HepG2 (cell line): ENCODE data around the gene LRRC43. TPM values are rescaled to one million over a fixed set of nuclear protein-coding genes. Genes with fewer than 3 reads are reported as not detected.
A peak's percentile ranks its signal among the peaks of the same experiment; 100 is the strongest.

ENCODE experiments used
- ATAC-seq: fragments of 200-7000 bp; cut with Tn5 transposase; 3 replicates; pipeline ENCODE4 v1.9.1; 2020; ENCODE audit warnings: mild to moderate bottlenecking, moderate library complexity
- BruUV-seq: library from RNA; stranded (reverse); fragments of 400-500 nt; replicated peaks from 2 replicates; lab custom pipeline; 2021; lab: Mats Ljungman, UMichigan
- CTCF ChIA-PET: fragments of 300-600 bp; formaldehyde crosslinking; extraction: SDS; loops from one replicate; lab custom pipeline; 2021; ENCODE audit warnings: low total read pairs, inconsistent platforms, low intra/inter-chr PET ratio; lab: Yijun Ruan, JAX
- POLR2A ChIA-PET: fragments of 350-600 bp; sonication (Branson Sonifier 250); formaldehyde crosslinking; loops from one replicate; lab custom pipeline; 2020; ENCODE audit warnings: antibody characterized with exemption, inconsistent platforms; lab: Yijun Ruan, JAX
- DNase-seq: peaks from one replicate; pipeline ENCODE4 v3.0.0-alpha.2; 2015; ENCODE audit warnings: low spot score
- FAIRE-seq: peaks from 3 replicates; lab custom pipeline; 2011; peaks lifted over from hg19 to GRCh38; lab: Jason Lieb, UNC
- H2AFZ ChIP-seq: one replicate; pipeline ENCODE4 v1.6.1; 2011; ENCODE audit warnings: low read length, inconsistent platforms
- H3K27ac ChIP-seq: fragments of 300-600 bp; 3 replicates; pipeline ENCODE4 v1.8.0; 2011; ENCODE audit warnings: mixed run types, mild to moderate bottlenecking, mixed read lengths, low read length, inconsistent platforms; ENCODE audit not compliant: insufficient read depth; ENCODE audit errors: extremely low read length
- H3K27me3 ChIP-seq, 2 experiments: fragments of 200-600 bp in 1 of 2; 2 replicates in 1 of 2; 3 replicates in 1 of 2; pipeline versions ENCODE4 v1.6.0 to v1.8.0; 2011; ENCODE audit warnings: low read length in 2 of 2, mild to moderate bottlenecking in 2 of 2, moderate library complexity in 2 of 2, inconsistent platforms in 1 of 2; ENCODE audit not compliant: insufficient read depth in 2 of 2, control insufficient read depth in 1 of 2
- H3K36me3 ChIP-seq, 2 experiments: fragments of 200-600 bp in 1 of 2; replicated peaks in 1 of 2; 2 replicates in 1 of 2; 3 replicates in 1 of 2; pipeline versions ENCODE4 v1.5.1 to v1.8.0; 2011; ENCODE audit warnings: low read length in 2 of 2, inconsistent platforms in 1 of 2; ENCODE audit not compliant: insufficient read depth in 2 of 2, control insufficient read depth in 1 of 2
- H3K4me1 ChIP-seq: 2 replicates; pipeline ENCODE4 v1.5.1; 2012; ENCODE audit warnings: low read length, inconsistent platforms; ENCODE audit not compliant: insufficient read depth
- H3K4me2 ChIP-seq: 2 replicates; pipeline ENCODE4 v1.6.0; 2011; ENCODE audit warnings: low read depth, low read length, inconsistent platforms
- H3K4me3 ChIP-seq, 3 experiments: fragments of 200-600 bp in 1 of 3; sonication (generic), shearing (Covaris generic) in 1 of 3; replicated peaks in 1 of 3; 2 replicates each; pipeline ENCODE4 v1.5.1; 2011 to 2016; ENCODE audit warnings: low read length in 3 of 3, inconsistent platforms in 2 of 3, low read depth in 2 of 3, mild to moderate bottlenecking in 2 of 3, control low read depth in 1 of 3, mixed read lengths in 1 of 3; ENCODE audit not compliant: insufficient read depth in 1 of 3
- H3K79me2 ChIP-seq: one replicate; pipeline ENCODE4 v1.6.1; 2011; ENCODE audit warnings: low read length, inconsistent platforms; ENCODE audit not compliant: insufficient read depth
- H3K9ac ChIP-seq: 2 replicates; pipeline ENCODE4 v1.6.0; 2011; ENCODE audit warnings: mild to moderate bottlenecking, low read depth, low read length, inconsistent platforms; ENCODE audit not compliant: insufficient read depth
- H3K9me3 ChIP-seq: 2 replicates; pipeline ENCODE4 v1.5.1; 2012; ENCODE audit warnings: mild to moderate bottlenecking, low read length
- H4K20me1 ChIP-seq: 2 replicates; pipeline ENCODE4 v1.6.0; 2011; ENCODE audit warnings: inconsistent platforms, mild to moderate bottlenecking, low read length, moderate library complexity; ENCODE audit not compliant: insufficient read depth
- CBFB ChIP-seq: sonication (generic); formaldehyde crosslinking; IDR thresholded peaks from 2 replicates; pipeline ENCODE4 v1.4.0; 2020; ENCODE audit warnings: missing genetic modification reagents
- CERS6 ChIP-seq: sonication (generic); formaldehyde crosslinking; IDR thresholded peaks from 2 replicates; pipeline ENCODE4 v1.5.0; 2020; ENCODE audit warnings: missing genetic modification reagents
- ETV5 ChIP-seq: IDR thresholded peaks from 2 replicates; pipeline ENCODE4 v1.6.1; 2018; ENCODE audit warnings: missing biosample characterization, missing genetic modification reagents, inconsistent platforms, borderline replicate concordance
- FOXO1 ChIP-seq: sonication (generic); formaldehyde crosslinking; IDR thresholded peaks from 2 replicates; pipeline ENCODE4 v1.4.0; 2020; ENCODE audit warnings: missing genetic modification reagents
- HOXA3 ChIP-seq: sonication (generic); formaldehyde crosslinking; IDR thresholded peaks from 2 replicates; pipeline ENCODE4 v1.5.0; 2020; ENCODE audit warnings: missing genetic modification reagents
- JDP2 ChIP-seq: sonication (generic); formaldehyde crosslinking; IDR thresholded peaks from 2 replicates; pipeline ENCODE4 v1.8.1; 2022; ENCODE audit warnings: missing genetic modification reagents, borderline replicate concordance
- JUN ChIP-seq: sonication (generic); formaldehyde crosslinking; IDR thresholded peaks from 2 replicates; pipeline ENCODE4 v1.4.0; 2020; ENCODE audit warnings: mild to moderate bottlenecking, missing genetic modification reagents
- NR2F6 ChIP-seq, 2 experiments: IDR thresholded peaks; 2 replicates each; pipeline ENCODE4 v1.6.1; 2016; ENCODE audit warnings: antibody characterized with exemption in 1 of 2, mild to moderate bottlenecking in 1 of 2
- PBX2 ChIP-seq: IDR thresholded peaks from 2 replicates; pipeline ENCODE4 v1.6.1; 2016; ENCODE audit warnings: control low read depth
- POLR2AphosphoS2 ChIP-seq: IDR thresholded peaks from 2 replicates; pipeline ENCODE4 v1.6.1; 2011; ENCODE audit warnings: low read depth, low read length, improper control_type of control experiment
- SIN3B ChIP-seq: fragments of 150-350 bp; IDR thresholded peaks from 2 replicates; pipeline ENCODE4 v1.6.1; 2014; ENCODE audit warnings: low read length
- TBX2 ChIP-seq: sonication (generic); formaldehyde crosslinking; IDR thresholded peaks from 2 replicates; pipeline ENCODE4 v1.5.0; 2020; ENCODE audit warnings: missing genetic modification reagents, mild to moderate bottlenecking, borderline replicate concordance
- ZIK1 ChIP-seq: sonication (generic); formaldehyde crosslinking; IDR thresholded peaks from 2 replicates; pipeline ENCODE4 v1.5.0; 2020; ENCODE audit warnings: mild to moderate bottlenecking, low read depth, missing genetic modification reagents, borderline replicate concordance
- ZNF333 ChIP-seq: sonication (generic); formaldehyde crosslinking; IDR thresholded peaks from 2 replicates; pipeline ENCODE4 v1.4.0; 2020; ENCODE audit warnings: mild to moderate bottlenecking, missing genetic modification reagents, borderline replicate concordance
- ZNF564 ChIP-seq: sonication (generic); formaldehyde crosslinking; IDR thresholded peaks from 2 replicates; pipeline ENCODE4 v1.8.1; 2023; ENCODE audit warnings: mild to moderate bottlenecking, missing genetic modification reagents
- WGBS: methylation state at CpG from one replicate; pipeline ENCODE4 v1.1.6; 2017; ENCODE audit warnings: low lambda C conversion rate; 5-methylcytosine and 5-hydroxymethylcytosine counted together
- in situ Hi-C: cut with HindIII; loops from 2 replicates; pipeline ENCODE4 v1.10.0; 2017; ENCODE audit warnings: low pct_unique_long_range_greater_than_20kb; ENCODE audit not compliant: extremely low pct_ligation_motif_present
- intact Hi-C: fragments of 100-400 bp; cut with micrococcal nuclease; formaldehyde crosslinking; loops from one replicate; pipeline ENCODE4 v1.10.0; 2022; ENCODE audit not compliant: unreplicated experiment
- polyA plus RNA-seq, 8 experiments: library from polyadenylated mRNA; depleted of rRNA in 3 of 8; stranded (reverse) in 7 of 8; unstranded in 1 of 8; fragments of >200 nt; fragmentation: Illumina TruSeq in 4 of 8; extraction: Trizol in 4 of 8; gene quantifications; 2 replicates each; pipeline versions ENCODE4 v1.2.1 to v1.2.3, GENCODE V29; 2011 to 2016; ENCODE audit warnings: low read depth in 4 of 8, missing spikeins in 1 of 8, mixed read lengths in 1 of 8; ENCODE audit not compliant: insufficient read depth in 1 of 8
- total RNA-seq, 5 experiments: library from RNA; depleted of rRNA; stranded (reverse); fragments of >200 nt; fragmentation: Illumina TruSeq; extraction: Trizol; gene quantifications; 2 replicates each; pipeline ENCODE4 v1.2.3, GENCODE V29; 2016; ENCODE audit warnings: low read depth in 1 of 5

Gene LRRC43
- total and polyA plus RNA-seq, 2 of the 13 experiments (the other 11 are each of a cell fraction or from before 2014, with no cell fraction given): not detected

- no peaks in the 10 kb centered on the region for H3K9me3 ChIP-seq
- ChIA-PET CTCF (no interaction called here), POLR2A (interaction anchor here (1.6 kb wide), 1 partner anchor 18 kb away, joined by 3 read pairs; no protein-coding TSS in a partner anchor)
- H3K9ac ChIP-seq: no peak overlapping the region
- no peak for FAIRE-seq
- ATAC-seq: no peak
- peaks cover 6 to 29% of the 10 kb centered on the region in 2 experiments for H3K27me3 ChIP-seq
- in situ Hi-C loops: no loop called here
- no peaks in the 10 kb centered on the region for H3K79me2 ChIP-seq
- H3K27ac ChIP-seq: no peak overlapping the region
- intact Hi-C loops: no loop called here
- 92% methylated on average over 2 of the region's 8 CpGs for WGBS
- H3K4me2 ChIP-seq: no peak overlapping the region
- peaks cover 12 to 28% of the 10 kb centered on the region in 2 experiments for H3K36me3 ChIP-seq
- no peak overlapping the region for H3K4me3 ChIP-seq
- DNase-seq: no peak
- no peak for TF ChIP-seq TBX2 (CRISPR knock-in tag)
- TF ChIP-seq POLR2AphosphoS2: 0 out of 2 replicates have a peak, but pooled peaks have one; percentile 36
- H4K20me1 ChIP-seq: 0 out of 2 replicates have a peak, but pooled peaks cover 2% of the 10 kb centered on the region
- BruUV-seq: no TSS peak
- H2AFZ ChIP-seq: no peak overlapping the region
- peaks cover 8% of the 10 kb centered on the region; the same call in 1 of the 2 replicates for H3K4me1 ChIP-seq
Observed at GRCh38 chr12:122206976-122207375, 24.1 kb downstream of the LRRC43 start.

- WGBS: 95% methylated on average over 8 of the region's 8 CpGs
- Histone ChIP-seq H3K79me2 (no peaks in the 10 kb centered on the region), H3K27ac (no peak overlapping the region), H3K9me3 (no peaks in the 10 kb centered on the region), H3K36me3 (peaks cover 12 to 32% of the 10 kb centered on the region in 2 experiments), H3K4me3 (no peak overlapping the region), H4K20me1 (0 out of 2 replicates have a peak, but pooled peaks cover 2% of the 10 kb centered on the region), H2AFZ (no peak overlapping the region), H3K4me1 (peaks cover 8% of the 10 kb centered on the region; the same call in 1 of the 2 replicates), H3K9ac (no peak overlapping the region), H3K27me3 (peaks cover 6 to 27% of the 10 kb centered on the region in 2 experiments), H3K4me2 (no peak overlapping the region)
- no peak for FAIRE-seq
- no peak for TF ChIP-seq JUN (CRISPR knock-in tag)
- no peak for TF ChIP-seq ZNF564 (CRISPR knock-in tag)
- TF ChIP-seq SIN3B: no peak
- TF ChIP-seq JDP2: no peak
- no peak for TF ChIP-seq ETV5 (CRISPR knock-in tag)
- no peak for TF ChIP-seq NR2F6 (IDR thresholded peaks at IDR 0.05)
- no peak for TF ChIP-seq NR2F6 (CRISPR knock-in tag; IDR thresholded peaks at IDR 0.05)
- no peak for TF ChIP-seq HOXA3
- TF ChIP-seq FOXO1: no peak
- no peak for TF ChIP-seq CBFB (CRISPR knock-in tag)
- TF ChIP-seq ZNF333 (CRISPR knock-in tag): no peak
- TF ChIP-seq PBX2 (CRISPR knock-in tag): no peak
- TF ChIP-seq CERS6: no peak
- no peak for TF ChIP-seq ZIK1 (CRISPR knock-in tag)
- ChIA-PET POLR2A (interaction anchor here (1.6 kb wide), 1 partner anchor 18 kb away, joined by 3 read pairs; no protein-coding TSS in a partner anchor), CTCF (no interaction called here)
- no TSS peak for BruUV-seq
- intact Hi-C loops: no loop called here
- in situ Hi-C loops: no loop called here
- no peak for ATAC-seq
- no peak for DNase-seq
Observed at GRCh38 chr12:122207391-122207790, 24.5 kb downstream of the LRRC43 start.
